GM21381 (cell line): ENCODE results near the gene LRRC25.
A peak's percentile ranks its signal among the peaks of the same experiment; 100 is the strongest.

Experiments used
- ATAC-seq: cut with Tn5 transposase; IDR thresholded peaks from one replicate; pipeline ENCODE4 v1.9.1; 2021; ENCODE audit warnings: mild to moderate bottlenecking, moderate library complexity; ENCODE audit not compliant: unreplicated experiment

LRRC25 gene

DNA sequence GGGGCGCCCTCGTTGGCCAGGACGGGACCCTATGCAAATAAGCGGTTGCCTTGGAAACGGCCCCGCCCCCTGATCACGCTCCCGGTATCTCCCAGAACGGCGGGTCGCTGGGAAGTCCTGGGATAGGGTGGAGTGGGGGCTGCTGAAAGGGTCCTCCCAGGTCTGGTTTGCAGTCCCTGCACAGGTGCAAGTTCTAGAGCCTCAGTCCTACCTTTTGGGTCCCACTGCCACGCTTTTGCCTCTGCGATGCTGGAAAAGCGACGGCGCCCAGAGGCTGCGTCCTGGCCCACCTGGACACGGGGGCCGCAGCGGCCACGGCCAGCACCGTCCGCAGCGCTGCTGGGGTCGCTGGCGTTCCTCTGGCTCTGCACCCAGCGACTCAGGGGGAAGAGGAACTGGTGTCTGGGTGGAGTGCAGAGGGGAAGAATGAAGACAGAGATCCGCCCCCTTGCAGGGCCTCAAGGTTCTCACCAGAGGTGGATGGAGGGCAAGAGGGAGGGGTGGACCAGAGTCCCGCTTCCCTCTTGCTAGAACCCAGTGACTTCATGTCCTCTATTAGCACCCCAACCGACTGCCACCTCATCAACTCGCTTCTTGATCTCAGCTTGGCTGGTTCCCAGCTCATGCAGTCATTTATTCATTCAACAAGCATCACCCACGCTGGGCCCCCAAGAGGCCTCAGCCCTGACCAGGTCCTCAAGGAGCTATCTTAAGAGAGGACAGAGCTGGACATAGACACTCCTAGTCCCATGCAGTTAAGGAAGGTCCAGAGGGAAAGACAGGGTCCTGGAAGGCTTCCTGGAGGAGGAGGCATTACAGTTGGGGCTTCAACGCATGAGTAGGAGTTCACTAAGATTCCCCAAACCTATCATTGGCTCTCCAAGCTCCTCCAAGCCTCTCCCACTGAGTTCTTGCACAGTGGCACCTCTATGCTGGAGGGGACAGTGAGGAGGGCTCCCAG is at the start of gene LRRC25:
TSS of gene LRRC25 (minus strand) at position 381 of the 961 bp plus-strand sequence. CDS start 659 bp downstream, outside the sequence.
- ATAC-seq = no peak

DNA sequence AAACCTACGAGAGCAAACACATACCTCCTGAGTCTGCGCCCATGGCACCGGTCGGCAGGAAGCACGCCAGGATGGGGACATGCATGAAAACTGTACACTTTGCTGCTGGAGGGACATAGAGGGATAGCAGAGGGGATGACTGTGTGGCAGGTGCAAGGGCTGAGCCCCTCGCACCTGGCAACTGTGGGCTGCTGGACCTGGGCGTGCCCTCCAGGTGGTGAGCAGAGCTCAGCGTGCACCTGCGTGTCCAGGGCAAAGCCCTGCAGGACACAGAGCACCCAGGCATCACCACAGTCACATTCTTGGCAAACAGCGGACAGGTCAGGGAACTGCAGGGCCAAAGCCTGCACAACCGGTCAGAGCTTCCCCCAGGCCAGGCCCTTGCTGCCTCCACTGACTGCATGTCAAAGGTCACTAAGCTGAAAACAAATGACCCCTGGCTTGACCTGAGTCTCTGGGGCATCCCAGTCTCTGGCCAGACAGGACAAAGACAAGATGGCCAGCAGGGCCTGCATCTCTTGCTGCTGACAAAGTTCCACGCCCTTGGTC is 49.5 kb upstream of the LRRC25 start:
- no peak for ATAC-seq

DNA sequence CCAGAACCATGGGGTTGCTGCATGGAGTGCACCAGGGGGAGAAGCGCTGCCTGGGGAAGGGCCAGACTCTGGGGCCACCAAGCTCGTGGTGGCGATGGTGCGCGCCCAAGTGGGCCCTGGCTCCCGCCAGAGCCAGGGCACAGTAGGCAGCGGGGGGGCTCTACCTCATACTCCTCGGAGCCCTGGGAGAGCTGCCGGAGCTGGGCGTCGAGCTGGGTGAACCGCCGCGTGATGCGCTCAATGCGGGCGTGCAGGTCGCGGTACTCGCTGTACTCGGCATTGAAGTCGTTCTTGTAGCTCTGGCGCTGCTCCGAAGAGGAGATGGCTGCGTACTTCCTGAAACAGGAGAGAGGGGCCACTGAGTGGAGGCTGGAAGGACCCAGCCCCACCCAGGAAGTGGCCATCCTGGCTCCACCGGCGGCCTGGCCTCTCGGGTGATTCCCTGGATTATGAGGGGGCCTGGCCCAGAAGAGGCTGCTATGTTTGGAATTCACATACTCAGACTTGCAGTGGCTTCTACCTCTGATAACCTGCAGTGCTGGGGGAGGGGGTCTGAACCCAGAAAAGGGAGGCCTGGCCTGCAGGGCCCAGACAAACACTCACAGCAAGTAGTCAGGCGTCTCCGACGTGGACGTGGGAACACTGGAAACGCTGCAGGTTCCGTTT is 48.9 kb upstream of the LRRC25 start:
- ATAC-seq = no peak

DNA sequence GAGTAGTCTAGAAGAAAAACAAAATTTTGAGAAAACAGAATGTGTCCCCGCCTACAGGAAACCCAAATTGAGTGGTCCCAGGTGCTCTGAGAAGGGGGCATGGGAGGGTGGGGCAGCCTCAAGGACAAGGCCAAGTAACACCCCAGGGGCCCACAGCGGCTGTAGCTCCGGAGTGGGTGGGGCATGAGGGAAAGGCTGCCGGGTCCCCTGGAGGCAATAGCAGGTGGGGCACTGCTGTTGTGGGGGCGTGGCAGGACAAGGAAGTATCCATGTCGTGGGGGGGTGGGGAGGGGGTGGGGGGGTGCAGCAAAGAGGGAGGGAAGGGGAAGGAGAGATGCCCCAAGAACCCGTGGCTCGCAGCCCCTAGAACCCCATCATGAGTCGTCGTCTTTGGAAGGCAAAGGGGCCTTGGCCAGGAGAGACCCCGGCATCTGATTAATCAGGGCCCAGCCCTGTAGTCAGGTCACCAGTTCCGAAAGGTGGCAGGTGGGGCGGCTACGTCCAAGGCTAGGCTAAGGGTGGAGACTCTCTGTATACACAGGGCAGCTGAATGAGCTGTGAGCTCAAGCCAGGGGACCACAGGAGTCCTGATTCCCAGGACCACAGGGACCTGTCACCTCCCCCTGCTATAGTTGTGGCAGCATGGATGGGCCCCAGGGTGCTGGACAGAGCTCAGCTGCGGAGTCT is 48.0 kb upstream of the LRRC25 start:
- ATAC-seq = no peak

DNA sequence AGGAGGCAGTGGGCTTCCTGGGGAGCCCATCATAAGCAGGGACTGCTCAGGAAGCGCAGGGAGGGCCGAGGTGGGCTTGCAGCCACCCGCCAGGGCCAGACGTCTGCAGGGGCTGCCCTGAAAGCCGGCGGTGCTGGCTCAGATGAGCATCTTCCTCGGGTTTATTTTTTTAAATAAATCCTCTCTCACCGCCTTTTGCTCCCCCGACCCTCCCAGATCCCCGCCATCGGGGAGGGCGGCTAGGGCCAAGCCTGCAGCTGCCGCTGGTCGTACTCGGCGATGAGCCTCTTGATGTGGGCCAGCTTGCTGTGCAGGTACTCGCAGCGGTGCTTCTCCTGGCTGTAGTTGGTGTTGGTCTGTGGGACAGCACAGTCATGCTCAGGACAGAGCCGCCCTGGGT is 47.1 kb upstream of the LRRC25 start:
- no peak for ATAC-seq

DNA sequence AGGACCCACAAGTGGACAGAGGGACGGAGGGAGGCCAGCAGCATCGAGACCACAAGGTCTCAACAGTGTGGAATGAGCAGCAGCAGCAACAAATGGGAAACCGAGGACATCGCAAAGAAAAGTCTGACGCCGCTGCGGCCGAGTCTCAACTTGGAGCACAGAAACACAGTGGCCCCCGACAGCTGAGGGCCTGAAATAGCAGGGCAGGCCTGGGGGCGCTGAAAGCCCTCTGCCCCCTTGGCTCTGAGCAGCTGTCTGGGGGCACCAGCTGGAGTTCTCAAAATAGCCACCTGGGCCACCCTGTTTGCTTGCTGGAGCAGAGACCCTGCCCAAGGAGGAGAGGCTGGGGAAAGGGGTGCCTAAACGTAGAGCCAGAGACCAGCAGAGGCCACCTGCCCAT is 46.4 kb upstream of the LRRC25 start:
- ATAC-seq = no peak

DNA sequence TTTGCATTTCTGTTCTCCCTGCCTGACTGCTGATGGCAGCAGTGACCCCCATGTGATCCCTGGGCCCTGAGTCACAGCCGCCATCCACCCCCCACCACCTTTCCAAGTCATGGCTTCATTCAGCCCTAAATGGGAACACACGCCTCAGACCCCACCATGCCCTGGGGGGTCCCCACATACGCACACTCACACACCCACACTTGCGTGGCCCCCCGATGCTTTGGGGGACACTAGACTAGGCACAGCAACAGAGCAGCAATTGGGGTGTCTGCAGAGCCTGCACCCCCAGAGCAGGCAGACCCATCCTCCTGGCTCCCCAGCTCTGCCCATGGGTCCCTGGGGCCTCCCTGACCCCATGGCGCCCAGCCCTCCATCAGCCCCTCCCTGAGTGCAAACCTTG is 46.0 kb upstream of the LRRC25 start:
- ATAC-seq = no peak

DNA sequence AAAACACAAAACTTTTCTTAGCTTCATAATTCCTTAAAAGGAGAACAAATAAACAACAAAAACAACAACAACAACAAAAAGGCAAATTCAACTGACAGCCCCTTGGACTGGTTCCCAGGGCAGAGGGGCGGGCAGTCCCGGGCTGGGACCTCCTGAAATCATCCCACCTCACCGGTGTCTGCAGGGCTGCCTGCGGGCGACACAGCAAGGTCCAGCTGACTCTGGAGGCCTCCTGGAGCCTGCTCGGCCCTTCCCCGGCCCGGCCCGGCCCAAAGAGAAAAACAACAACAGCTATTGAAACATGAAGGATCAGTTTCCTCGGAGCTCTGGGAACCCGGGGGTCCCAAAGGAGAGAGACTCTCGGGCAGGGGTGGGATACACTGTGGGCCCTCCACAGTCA is 45.5 kb upstream of the LRRC25 start:
- no peak for ATAC-seq

DNA sequence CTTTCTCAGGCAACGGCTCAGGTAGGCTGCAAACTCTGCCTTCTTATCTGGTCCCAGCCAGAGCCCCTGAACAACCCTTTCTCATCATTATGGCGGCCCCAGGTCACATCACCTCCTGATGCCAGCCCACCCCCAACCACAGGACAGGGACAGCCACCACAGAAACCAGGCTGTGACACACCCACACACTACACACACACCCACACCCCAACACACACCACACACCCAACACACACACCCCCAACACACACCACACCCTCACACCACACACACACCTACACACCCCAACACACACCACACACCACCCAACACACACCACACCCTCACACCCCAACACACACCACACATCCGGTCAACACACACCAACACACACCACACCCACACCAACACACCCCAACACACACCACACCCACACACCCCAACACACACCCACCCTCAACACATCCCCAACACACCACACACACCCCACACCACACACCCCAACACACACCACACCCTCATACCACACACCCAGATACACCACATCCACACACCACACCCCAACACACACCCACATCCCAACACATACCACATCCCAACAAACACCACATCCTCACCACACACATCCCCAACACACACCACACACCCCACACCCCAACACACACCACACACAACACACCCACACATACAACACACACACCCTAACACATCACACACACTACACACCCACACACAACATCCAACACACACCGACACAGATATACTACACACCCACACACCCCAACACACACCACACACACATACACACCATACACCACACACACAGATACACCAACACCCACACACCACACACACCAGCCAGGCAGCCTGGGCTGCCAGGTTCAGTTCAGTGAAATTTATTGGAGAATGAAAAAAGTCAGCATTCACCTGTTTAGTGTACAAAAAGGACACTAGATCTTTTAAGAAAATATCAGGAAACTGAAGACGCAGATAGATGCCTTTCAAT is 44.7 kb upstream of the LRRC25 start:
- ATAC-seq = no peak

DNA sequence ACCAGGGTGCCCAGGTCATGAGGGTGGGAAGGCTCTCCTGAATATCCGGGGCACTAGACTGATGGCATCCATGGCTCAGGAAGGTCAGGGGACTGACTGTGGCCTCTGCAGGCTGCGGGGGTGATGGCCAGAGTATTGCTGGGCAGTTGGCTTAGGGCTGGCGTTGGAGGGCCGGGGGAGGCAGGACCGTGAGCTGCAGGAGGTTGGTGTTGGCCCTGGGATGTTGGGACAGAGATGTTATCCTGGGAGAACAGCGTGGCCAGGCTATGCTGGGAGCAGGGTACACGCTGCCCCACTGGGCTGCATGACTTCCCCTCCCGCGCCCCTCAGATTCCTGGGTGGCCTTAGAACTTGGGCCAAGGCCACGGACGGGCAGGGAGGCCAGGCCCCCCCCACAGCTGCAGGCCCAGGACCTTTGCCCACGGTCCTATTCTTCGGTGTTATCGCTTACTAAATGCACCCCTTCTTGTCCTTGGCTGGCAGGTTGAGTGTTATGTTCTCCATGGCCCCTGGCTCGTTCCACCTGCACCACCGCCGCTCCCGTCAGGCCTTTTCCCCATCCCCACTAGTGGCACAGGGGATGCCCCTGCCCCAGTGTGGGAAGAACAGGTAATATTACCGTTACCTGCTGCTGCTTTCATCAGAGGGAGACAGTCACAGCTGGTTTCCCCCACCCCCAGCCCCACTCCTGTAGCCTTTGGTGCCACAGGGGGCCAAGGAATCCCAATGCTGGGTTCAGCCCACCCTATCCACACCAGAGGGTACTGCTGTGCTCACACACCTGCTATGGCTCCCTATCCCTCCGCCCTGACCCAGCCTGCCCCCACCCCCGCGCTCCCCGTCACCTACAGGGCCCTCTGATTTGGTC is 43.7 kb upstream of the LRRC25 start:
- no peak for ATAC-seq

DNA sequence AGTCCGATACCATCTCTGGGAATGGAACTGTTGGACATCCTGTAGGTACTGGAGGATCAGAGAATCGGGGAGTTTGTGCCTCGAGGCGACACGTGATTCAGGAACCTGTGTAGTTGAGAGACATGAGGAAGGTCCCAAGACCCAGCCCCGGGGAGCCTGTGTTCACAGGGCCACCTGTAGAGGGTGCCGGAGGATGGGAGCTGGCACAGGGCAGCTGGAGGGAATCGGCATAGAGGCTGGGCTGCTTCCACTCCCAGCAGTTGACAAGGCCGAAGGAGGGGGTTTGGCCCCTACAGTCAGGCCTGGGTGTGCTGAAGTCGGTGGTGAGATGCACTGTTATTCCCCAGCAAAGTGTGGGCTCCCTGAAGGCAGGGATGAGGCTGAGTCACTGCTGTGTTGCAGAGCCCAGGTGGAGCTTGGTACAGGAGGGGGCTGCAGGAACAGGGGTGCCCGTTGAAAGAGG is 43.0 kb upstream of the LRRC25 start:
- ATAC-seq = no peak

DNA sequence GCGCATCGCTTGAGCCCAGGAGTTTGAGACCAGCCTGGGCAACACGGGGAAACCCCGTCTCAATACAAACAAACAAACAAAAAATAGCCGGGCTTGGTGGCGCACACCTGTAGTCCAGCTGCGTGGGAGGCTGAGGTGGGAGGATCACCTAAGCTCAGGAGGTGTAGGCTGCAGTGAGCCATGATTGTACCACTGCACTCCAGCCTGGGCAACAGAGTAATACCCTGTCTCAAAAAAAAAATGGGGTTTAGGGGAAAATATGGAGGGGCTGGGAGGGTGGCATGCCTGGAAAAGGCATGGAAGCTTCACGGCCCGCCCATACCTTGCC is 42.5 kb upstream of the LRRC25 start:
- ATAC-seq = no peak

DNA sequence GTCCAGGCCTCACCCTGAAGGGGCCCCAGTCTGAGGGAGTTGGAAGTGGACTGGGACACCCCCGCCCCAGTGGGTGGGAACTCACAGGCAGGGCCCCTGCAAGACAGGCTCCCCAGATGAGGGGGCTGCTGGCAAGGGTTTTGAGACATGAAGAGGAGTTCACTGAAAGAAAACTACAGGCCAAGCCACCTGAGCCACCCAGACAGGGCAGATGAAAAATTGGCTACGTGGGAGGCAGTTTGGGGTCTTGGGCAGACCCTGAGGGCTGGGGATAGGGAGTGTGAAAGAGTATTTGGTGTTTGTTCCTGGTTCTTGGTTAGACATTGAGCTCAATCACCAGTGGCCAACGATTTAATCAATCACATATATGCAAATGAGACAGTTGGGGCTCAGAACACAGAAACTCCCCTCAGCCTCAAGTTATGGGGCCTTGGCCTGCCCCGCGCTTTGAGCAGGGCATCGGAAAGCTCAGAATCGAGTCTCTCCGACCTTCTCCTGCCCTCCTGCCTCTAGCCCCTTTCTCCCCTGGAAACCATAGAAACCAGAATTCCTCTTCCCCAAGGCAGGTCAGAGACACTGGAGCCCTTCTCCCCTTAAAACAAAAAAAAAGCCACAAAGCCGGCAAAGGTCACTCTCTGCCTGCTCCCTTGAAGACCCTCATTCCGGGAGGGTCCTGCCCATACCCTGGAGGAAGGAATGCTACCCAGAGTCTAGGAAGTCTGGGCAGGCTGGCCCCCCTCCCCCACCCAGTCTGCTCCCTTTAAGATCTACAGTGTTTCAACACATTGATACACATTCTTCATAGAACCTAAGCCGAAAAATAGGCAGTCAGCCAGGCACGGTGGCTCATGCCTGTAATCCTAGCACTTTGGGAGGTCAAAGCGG is 41.8 kb upstream of the LRRC25 start:
- no peak for ATAC-seq

DNA sequence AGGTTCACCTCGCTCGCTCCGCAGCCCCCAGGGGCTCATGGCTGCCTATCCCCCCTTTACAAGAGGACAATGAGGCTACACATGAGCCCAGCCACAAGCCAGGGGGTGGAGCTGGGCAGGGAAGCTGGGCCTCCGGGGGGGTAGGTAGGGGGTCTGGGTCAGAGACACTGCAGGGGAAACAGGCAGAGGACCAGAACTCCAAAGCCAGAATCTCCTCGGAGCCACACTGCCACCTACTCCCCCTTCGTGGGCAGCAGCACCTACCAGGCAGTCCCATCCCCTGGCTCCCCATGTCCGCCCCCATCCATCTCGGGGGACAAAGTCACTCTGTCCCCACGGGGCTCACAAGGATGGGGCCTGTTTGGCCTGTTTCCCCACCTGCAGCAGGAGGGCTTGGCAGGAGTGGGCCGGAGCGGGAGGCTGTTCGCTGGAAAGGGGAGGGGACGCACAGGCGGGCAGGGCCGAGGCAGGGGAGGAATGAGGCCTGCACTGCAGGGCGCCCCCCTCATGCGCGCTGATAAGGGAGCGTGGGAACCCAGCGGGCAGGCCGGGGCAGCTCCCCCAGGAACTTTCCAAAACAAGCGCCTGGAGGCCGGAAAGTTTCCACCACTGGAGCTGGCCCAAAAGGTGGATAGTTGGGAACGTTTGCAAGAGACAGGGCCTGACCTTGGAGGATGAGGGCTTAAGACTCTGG is 41.1 kb upstream of the LRRC25 start:
- ATAC-seq = no peak

DNA sequence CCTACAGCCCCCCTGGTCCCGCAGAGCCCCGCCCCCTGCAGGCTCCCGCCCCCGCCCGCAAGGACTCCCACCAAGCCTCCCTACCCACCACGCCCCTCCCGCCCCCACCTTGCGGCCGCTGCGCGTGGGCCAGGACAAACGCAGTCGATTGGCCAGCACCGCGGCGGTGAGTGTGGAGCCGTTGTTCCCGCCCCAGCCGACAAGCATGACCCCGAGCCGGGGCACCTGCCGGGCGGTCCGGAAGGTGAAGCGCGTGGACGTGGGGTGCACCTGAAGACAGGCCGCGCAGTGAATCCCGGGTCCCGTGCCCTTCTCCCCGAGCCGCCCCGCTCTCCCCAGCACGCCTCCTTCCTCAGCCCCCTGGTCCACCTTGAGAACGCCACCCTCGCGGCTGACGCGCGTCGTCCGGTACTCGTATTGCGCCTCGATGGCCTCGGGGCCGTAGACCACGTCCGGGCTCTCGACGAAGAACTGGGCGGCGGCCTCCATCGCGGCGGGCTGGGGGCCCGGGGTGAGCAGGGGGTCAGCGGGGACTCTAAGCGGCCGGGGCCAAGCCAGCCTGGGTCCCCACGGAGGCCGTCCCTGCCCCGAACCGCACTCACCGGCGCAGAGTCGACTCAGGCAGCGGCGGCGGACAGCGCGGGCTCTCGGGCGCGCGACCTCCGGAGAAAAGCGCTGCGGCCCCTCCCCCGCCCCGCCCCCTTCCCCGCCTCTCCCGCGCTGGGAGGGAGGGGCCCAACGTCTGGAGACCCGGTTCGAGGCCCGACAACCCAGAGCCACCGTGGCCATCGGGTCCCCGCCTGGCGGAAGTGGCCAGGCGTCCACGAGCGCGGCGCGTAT is 40.3 kb upstream of the LRRC25 start, which contains the start of gene ISYNA1:
TSS of gene ISYNA1 (minus strand) at position 643 of the 840 bp plus-strand sequence. CDS start at position 489, 154 bp downstream.
- no peak for ATAC-seq

DNA sequence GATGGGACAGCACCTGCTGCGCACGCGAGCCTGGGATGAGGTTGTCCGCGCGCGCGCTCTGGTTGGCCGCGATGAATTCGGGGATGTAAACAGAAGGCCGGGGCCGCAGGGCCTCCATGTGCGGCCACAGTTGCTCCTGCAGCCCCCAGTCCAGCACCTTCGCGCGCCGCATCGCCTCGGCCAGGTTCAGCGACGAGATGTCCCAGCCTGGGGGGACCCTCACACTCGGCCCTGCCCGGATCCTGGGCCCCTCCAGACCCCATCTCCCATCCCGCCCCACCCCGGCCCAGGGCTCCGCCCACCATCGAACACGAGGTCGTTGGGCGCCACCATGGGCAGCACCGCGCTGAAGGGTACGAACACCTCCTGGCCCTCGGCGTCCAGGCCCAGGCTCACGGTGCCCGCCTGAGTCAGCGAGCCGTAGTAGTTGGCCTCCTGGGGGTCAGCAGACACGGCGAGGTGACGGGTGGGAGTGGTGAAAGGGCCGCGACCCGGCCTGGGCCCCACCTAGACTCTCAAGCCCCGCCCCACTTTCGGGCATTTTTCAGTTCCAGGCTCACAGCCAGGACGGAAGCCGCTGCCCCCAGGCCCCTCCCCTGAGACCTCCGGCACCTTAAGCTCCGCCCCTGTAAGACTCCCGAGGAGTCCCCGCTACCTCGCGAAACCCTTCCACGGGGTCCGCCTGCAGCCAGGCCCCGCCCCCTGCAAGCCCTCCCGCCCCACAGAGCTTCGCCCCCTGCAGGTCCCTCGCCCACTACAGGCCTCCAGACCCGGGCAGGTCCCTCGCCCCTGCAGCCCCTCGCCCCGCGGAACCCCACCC is 39.5 kb upstream of the LRRC25 start:
- peak; percentile 46 for ATAC-seq
